Measurements from ENCODE around the gene HELZ2.

GRCh38 chr20:63525971-63526370 is 48.1 kb downstream of the HELZ2 start:
- TF ChIP-seq FOXM1 (IDR thresholded peaks at IDR 0.05; ENCODE audit: borderline replicate concordance) (no peak), FOXK2 (IDR thresholded peaks at IDR 0.05) (no peak)
- TF ChIP-seq, protein P1, sequence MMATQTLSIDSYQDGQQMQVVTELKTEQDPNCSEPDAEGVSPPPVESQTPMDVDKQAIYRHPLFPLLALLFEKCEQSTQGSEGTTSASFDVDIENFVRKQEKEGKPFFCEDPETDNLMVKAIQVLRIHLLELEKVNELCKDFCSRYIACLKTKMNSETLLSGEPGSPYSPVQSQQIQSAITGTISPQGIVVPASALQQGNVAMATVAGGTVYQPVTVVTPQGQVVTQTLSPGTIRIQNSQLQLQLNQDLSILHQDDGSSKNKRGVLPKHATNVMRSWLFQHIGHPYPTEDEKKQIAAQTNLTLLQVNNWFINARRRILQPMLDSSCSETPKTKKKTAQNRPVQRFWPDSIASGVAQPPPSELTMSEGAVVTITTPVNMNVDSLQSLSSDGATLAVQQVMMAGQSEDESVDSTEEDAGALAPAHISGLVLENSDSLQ (IDR thresholded peaks at IDR 0.05), result no peak
